IMR-90 (cell line): ENCODE data around the gene ERMAP. TPM values are rescaled to one million over a fixed set of nuclear protein-coding genes. Genes with fewer than 3 reads are reported as not detected.

Experiments used
- ATAC-seq: fragments of 200-7000 bp; cut with Tn5 transposase; 2 replicates; pipeline ENCODE4 v1.9.1; 2020; ENCODE audit warnings: low read depth, mild to moderate bottlenecking, moderate library complexity
- BruUV-seq: library from RNA; stranded (reverse); fragments of 400-500 nt; replicated peaks from 2 replicates; lab custom pipeline; 2021; lab: Mats Ljungman, UMichigan
- CTCF ChIA-PET: fragments of 300-600 bp; formaldehyde crosslinking; extraction: SDS; loops from one replicate; lab custom pipeline; 2021; ENCODE audit warnings: antibody characterized with exemption; lab: Yijun Ruan, JAX
- POLR2A ChIA-PET: fragments of 300-600 bp; sonication (Branson Sonifier 250); formaldehyde crosslinking; loops from one replicate; lab custom pipeline; 2022; ENCODE audit warnings: antibody characterized with exemption; ENCODE audit not compliant: unreplicated experiment; lab: Charles Lee
- DNase-seq: peaks from one replicate; pipeline ENCODE4 v3.0.0; 2013
- H2AFZ ChIP-seq: replicated peaks from 2 replicates; pipeline ENCODE3; 2013; ENCODE audit warnings: low read length, mild to moderate bottlenecking; ENCODE audit not compliant: poor library complexity
- H2AK5ac ChIP-seq: 2 replicates; pipeline ENCODE4 v1.6.1; 2013; ENCODE audit warnings: low read depth, low read length, inconsistent platforms
- H2AK9ac ChIP-seq: replicated peaks from 2 replicates; pipeline ENCODE3; 2013; ENCODE audit warnings: mild to moderate bottlenecking, low read depth, low read length, moderate library complexity; ENCODE audit not compliant: poor library complexity
- H2BK120ac ChIP-seq: 2 replicates; pipeline ENCODE4 v1.6.1; 2013; ENCODE audit warnings: low read depth, low read length, inconsistent platforms
- H2BK15ac ChIP-seq: 3 replicates; pipeline ENCODE4 v1.6.1; 2013; ENCODE audit warnings: low read depth, low read length, inconsistent platforms
- H2BK20ac ChIP-seq: 2 replicates; pipeline ENCODE4 v1.6.1; 2013; ENCODE audit warnings: low read depth, mild to moderate bottlenecking, inconsistent platforms, low read length, moderate library complexity
- H2BK5ac ChIP-seq: 2 replicates; pipeline ENCODE4 v1.6.1; 2013; ENCODE audit warnings: mild to moderate bottlenecking, low read depth, low read length, inconsistent platforms; ENCODE audit not compliant: poor library complexity, severe bottlenecking
- H3K14ac ChIP-seq: replicated peaks from 2 replicates; pipeline ENCODE4 v1.6.1; 2013; ENCODE audit warnings: low read depth, low read length, inconsistent platforms
- H3K18ac ChIP-seq: 2 replicates; pipeline ENCODE4 v1.6.1; 2013; ENCODE audit warnings: low read depth, low read length, control low read depth
- H3K23ac ChIP-seq: 2 replicates; pipeline ENCODE4 v1.6.1; 2013; ENCODE audit warnings: low read depth, low read length, inconsistent platforms
- H3K27ac ChIP-seq: 2 replicates; pipeline ENCODE4 v1.5.1; 2013; ENCODE audit warnings: mild to moderate bottlenecking, control low read depth, low read length; ENCODE audit not compliant: insufficient read depth
- H3K27me3 ChIP-seq: 2 replicates; pipeline ENCODE4 v1.6.1; 2013; ENCODE audit warnings: low read length; ENCODE audit not compliant: control insufficient read depth, insufficient read depth
- H3K36me3 ChIP-seq: 2 replicates; pipeline ENCODE4 v1.6.1; 2013; ENCODE audit warnings: low read length, mixed read lengths; ENCODE audit not compliant: control insufficient read depth, insufficient read depth
- H3K4ac ChIP-seq: 2 replicates; pipeline ENCODE4 v1.6.1; 2013; ENCODE audit warnings: low read depth, low read length, inconsistent platforms
- H3K4me1 ChIP-seq: 2 replicates; pipeline ENCODE4 v1.6.1; 2013; ENCODE audit warnings: low read length, mixed read lengths; ENCODE audit not compliant: control insufficient read depth, insufficient read depth
- H3K4me2 ChIP-seq: 2 replicates; pipeline ENCODE4 v1.6.1; 2013; ENCODE audit warnings: low read depth, mild to moderate bottlenecking, control low read depth, low read length, moderate library complexity
- H3K4me3 ChIP-seq: 2 replicates; pipeline ENCODE4 v1.5.1; 2013; ENCODE audit warnings: low read depth, mild to moderate bottlenecking, control low read depth, low read length, moderate library complexity; ENCODE audit not compliant: insufficient read depth
- H3K56ac ChIP-seq: 2 replicates; pipeline ENCODE4 v1.6.1; 2013; ENCODE audit warnings: low read length, inconsistent platforms; ENCODE audit not compliant: insufficient read depth; ENCODE audit errors: extremely low read depth
- H3K79me1 ChIP-seq, 2 experiments: 2 replicates each; pipeline ENCODE4 v1.6.1; 2013; ENCODE audit warnings: low read length in 2 of 2, inconsistent platforms in 1 of 2, low read depth in 1 of 2
- H3K9ac ChIP-seq: 2 replicates; pipeline ENCODE4 v1.6.1; 2013; ENCODE audit warnings: low read depth, low read length, control low read depth
- H3K9me1 ChIP-seq: 2 replicates; pipeline ENCODE4 v1.6.1; 2013; ENCODE audit warnings: low read length, inconsistent platforms; ENCODE audit not compliant: insufficient read depth
- H3K9me3 ChIP-seq: 2 replicates; pipeline ENCODE4 v1.6.1; 2013; ENCODE audit warnings: low read length; ENCODE audit not compliant: control insufficient read depth, insufficient read depth
- H4K20me1 ChIP-seq: 2 replicates; pipeline ENCODE4 v1.6.1; 2013; ENCODE audit warnings: low read length, inconsistent platforms; ENCODE audit not compliant: insufficient read depth
- H4K5ac ChIP-seq: 2 replicates; pipeline ENCODE4 v1.6.1; 2013; ENCODE audit warnings: mild to moderate bottlenecking, low read depth, low read length, control low read depth
- H4K8ac ChIP-seq, 2 experiments: 2 replicates each; pipeline ENCODE4 v1.6.1; 2013; ENCODE audit warnings: low read depth in 2 of 2, low read length in 2 of 2, control low read depth in 1 of 2, inconsistent platforms in 1 of 2
- H4K91ac ChIP-seq: 2 replicates; pipeline ENCODE4 v1.6.1; 2013; ENCODE audit warnings: low read depth, low read length, inconsistent platforms; ENCODE audit not compliant: insufficient read depth
- BHLHE40 ChIP-seq: fragments of 150-350 bp; IDR thresholded peaks from 2 replicates; pipeline ENCODE4 v1.6.1; 2016; ENCODE audit warnings: mild to moderate bottlenecking, low read depth, low read length
- CEBPB ChIP-seq: IDR thresholded peaks from 2 replicates; pipeline ENCODE4 v1.6.1; 2012; ENCODE audit warnings: low read depth, low read length, improper control_type of control experiment
- CHD1 ChIP-seq: IDR thresholded peaks from 2 replicates; pipeline ENCODE4 v1.6.1; 2012; ENCODE audit warnings: low read depth, low read length, improper control_type of control experiment
- CTCF ChIP-seq: conservative IDR thresholded peaks from 2 replicates; pipeline ENCODE4 v1.5.1; 2012; ENCODE audit warnings: mild to moderate bottlenecking, low read depth, low read length, improper control_type of control experiment
- FOS ChIP-seq: fragments of 150-350 bp; IDR thresholded peaks from 2 replicates; pipeline ENCODE4 v1.6.1; 2016; ENCODE audit warnings: low read depth, low read length
- MAFK ChIP-seq: IDR thresholded peaks from 2 replicates; pipeline ENCODE4 v1.6.1; 2012; ENCODE audit warnings: low read depth, low read length, improper control_type of control experiment
- MAZ ChIP-seq: IDR thresholded peaks from 2 replicates; pipeline ENCODE4 v1.6.1; 2012; ENCODE audit warnings: low read depth, mild to moderate bottlenecking, low read length, improper control_type of control experiment, moderate library complexity, borderline replicate concordance
- MXI1 ChIP-seq: IDR thresholded peaks from 2 replicates; pipeline ENCODE4 v1.6.1; 2012; ENCODE audit warnings: low read depth, mild to moderate bottlenecking, low read length, moderate library complexity, borderline replicate concordance
- NFE2L2 ChIP-seq: fragments of 150-350 bp; IDR thresholded peaks from 2 replicates; pipeline ENCODE4 v1.6.1; 2016; ENCODE audit warnings: low read depth, mild to moderate bottlenecking, low read length
- POLR2A ChIP-seq: IDR thresholded peaks from 2 replicates; pipeline ENCODE4 v1.6.1; 2012; ENCODE audit warnings: mild to moderate bottlenecking, low read depth, low read length
- RAD21 ChIP-seq: IDR thresholded peaks from 2 replicates; pipeline ENCODE4 v1.6.1; 2012; ENCODE audit warnings: low read length, improper control_type of control experiment
- RCOR1 ChIP-seq: IDR thresholded peaks from 2 replicates; pipeline ENCODE4 v1.6.1; 2012; ENCODE audit warnings: mild to moderate bottlenecking, low read length, improper control_type of control experiment; ENCODE audit not compliant: insufficient replicate concordance
- RFX5 ChIP-seq: IDR thresholded peaks from 2 replicates; pipeline ENCODE4 v1.8.0; 2012; ENCODE audit warnings: low read depth, mild to moderate bottlenecking, low read length, moderate library complexity
- SMC3 ChIP-seq: fragments of 150-350 bp; IDR thresholded peaks from 2 replicates; pipeline ENCODE4 v1.6.1; 2016; ENCODE audit warnings: low read depth, mild to moderate bottlenecking, antibody characterized with exemption, low read length, moderate library complexity
- WGBS, 2 experiments: methylation state at CpG; one replicate each; pipeline versions ENCODE4 v1.1.5 to v1.1.7; 2013; ENCODE audit warnings: missing lambda C conversion rate in 2 of 2; ENCODE audit not compliant: insufficient read length in 1 of 2; ENCODE audit errors: extremely low coverage in 2 of 2; 5-methylcytosine and 5-hydroxymethylcytosine counted together
- dilution Hi-C: fragments of 300-500 bp; cut with HindIII; formaldehyde crosslinking; loops from one replicate; pipeline ENCODE4 v1.14.3; 2018; ENCODE audit warnings: low sequenced_read_pairs; ENCODE audit not compliant: unreplicated experiment
- in situ Hi-C: fragments of 300-500 bp; cut with MboI; formaldehyde crosslinking; loops from 3 replicates; pipeline ENCODE4 v1.14.3; 2019; ENCODE audit warnings: low sequenced_read_pairs, inconsistent platforms, mixed read lengths
- intact Hi-C: fragments of 100-400 bp; cut with micrococcal nuclease; formaldehyde crosslinking; loops from 2 replicates; pipeline ENCODE4 v1.10.0; 2022
- polyA plus RNA-seq, 3 experiments: library from polyadenylated mRNA; depleted of rRNA; stranded (reverse); fragments of >200 nt; gene quantifications; 2 replicates each; pipeline ENCODE4 v1.2.3, GENCODE V29; 2012; ENCODE audit warnings: low replicate concordance in 1 of 3
- total RNA-seq: library from RNA; depleted of rRNA; stranded (reverse); fragments of >200 nt; gene quantifications from 2 replicates; pipeline ENCODE4 v1.2.3, GENCODE V29; 2012
- TF ChIP-seq, protein P1 (sequence below): fragments of 150-350 bp; IDR thresholded peaks from 2 replicates; pipeline ENCODE4 v1.6.1; 2016; ENCODE audit warnings: low read depth, mild to moderate bottlenecking, low read length, moderate library complexity, borderline replicate concordance
- TF ChIP-seq, protein P2 (sequence below): fragments of 150-350 bp; IDR thresholded peaks from 2 replicates; pipeline ENCODE4 v1.6.1; 2017; ENCODE audit warnings: mild to moderate bottlenecking, antibody characterized with exemption, low read length, low read depth

ERMAP gene
- total and polyA plus RNA-seq, 2 of the 4 experiments (the other 2 are of a cell fraction) = 5.0 to 7.2 TPM

DNA sequence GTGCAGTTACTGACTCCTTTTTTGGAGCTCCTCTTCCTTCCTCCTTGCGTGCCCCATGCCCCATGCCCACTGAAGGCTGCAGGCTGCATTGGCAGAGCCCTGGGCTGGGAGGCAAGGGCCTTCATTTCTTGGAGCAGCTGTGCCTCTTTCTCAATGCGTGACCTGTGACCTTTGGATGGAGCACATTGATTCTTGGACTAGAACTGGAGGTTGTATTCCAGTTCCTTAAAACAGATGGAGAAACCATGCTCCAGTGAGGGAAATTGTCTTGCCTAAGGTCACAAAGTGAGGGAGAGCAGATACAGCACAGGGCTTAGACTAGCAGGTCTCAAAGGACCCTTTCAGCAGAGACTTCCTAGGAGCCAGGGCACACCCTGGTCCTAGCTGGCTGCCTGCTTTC is 23.1 kb upstream of the ERMAP start:
- H3K23ac ChIP-seq = no peak overlapping the region
- no peaks in the 10 kb centered on the region for H3K9me3 ChIP-seq
- no peaks in the 10 kb centered on the region for H3K79me1 ChIP-seq
- dilution Hi-C loops (no loop called here), in situ Hi-C loops (no loop called here), intact Hi-C loops (no loop called here)
- no peak overlapping the region for H3K4me3 ChIP-seq
- no peak overlapping the region for H4K91ac ChIP-seq
- H3K4me2 ChIP-seq = no peak overlapping the region
- H3K9ac ChIP-seq = no peak overlapping the region
- POLR2A ChIA-PET = no interaction called here
- ATAC-seq = no peak
- H2AK9ac ChIP-seq = no peak overlapping the region
- TF ChIP-seq CTCF = no peak
- TF ChIP-seq RFX5 = no peak
- no peak for TF ChIP-seq RCOR1
- no peak for TF ChIP-seq NFE2L2
- no peak for TF ChIP-seq FOS
- no peak for TF ChIP-seq MXI1
- TF ChIP-seq BHLHE40 = no peak
- no peak for TF ChIP-seq RAD21
- TF ChIP-seq CEBPB = no peak
- no peak for TF ChIP-seq SMC3
- TF ChIP-seq, protein P1, sequence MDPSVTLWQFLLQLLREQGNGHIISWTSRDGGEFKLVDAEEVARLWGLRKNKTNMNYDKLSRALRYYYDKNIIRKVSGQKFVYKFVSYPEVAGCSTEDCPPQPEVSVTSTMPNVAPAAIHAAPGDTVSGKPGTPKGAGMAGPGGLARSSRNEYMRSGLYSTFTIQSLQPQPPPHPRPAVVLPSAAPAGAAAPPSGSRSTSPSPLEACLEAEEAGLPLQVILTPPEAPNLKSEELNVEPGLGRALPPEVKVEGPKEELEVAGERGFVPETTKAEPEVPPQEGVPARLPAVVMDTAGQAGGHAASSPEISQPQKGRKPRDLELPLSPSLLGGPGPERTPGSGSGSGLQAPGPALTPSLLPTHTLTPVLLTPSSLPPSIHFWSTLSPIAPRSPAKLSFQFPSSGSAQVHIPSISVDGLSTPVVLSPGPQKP = no peak
- no peak for TF ChIP-seq CHD1
- TF ChIP-seq MAZ = no peak
- TF ChIP-seq MAFK = no peak
- TF ChIP-seq POLR2A = no peak
- TF ChIP-seq, protein P2, sequence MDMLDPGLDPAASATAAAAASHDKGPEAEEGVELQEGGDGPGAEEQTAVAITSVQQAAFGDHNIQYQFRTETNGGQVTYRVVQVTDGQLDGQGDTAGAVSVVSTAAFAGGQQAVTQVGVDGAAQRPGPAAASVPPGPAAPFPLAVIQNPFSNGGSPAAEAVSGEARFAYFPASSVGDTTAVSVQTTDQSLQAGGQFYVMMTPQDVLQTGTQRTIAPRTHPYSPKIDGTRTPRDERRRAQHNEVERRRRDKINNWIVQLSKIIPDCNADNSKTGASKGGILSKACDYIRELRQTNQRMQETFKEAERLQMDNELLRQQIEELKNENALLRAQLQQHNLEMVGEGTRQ = no peak
- H2AK5ac ChIP-seq = no peak overlapping the region
- no peak overlapping the region for H2BK5ac ChIP-seq
- no peak for DNase-seq
- H2AFZ ChIP-seq = no peak overlapping the region
- no peak overlapping the region for H2BK15ac ChIP-seq
- no peaks in the 10 kb centered on the region for H3K9me1 ChIP-seq
- no peak overlapping the region for H2BK120ac ChIP-seq
- H3K4me1 ChIP-seq = no peaks in the 10 kb centered on the region
- H3K14ac ChIP-seq = no peak overlapping the region
- H3K4ac ChIP-seq = no peak overlapping the region
- H4K20me1 ChIP-seq = no peaks in the 10 kb centered on the region
- H4K5ac ChIP-seq = no peak overlapping the region
- H3K27ac ChIP-seq = no peak overlapping the region
- WGBS, 2 experiments = no CpG with 5 or more reads among the region's 2 CpGs
- no peaks in the 10 kb centered on the region for H3K36me3 ChIP-seq
- no peak overlapping the region for H4K8ac ChIP-seq
- CTCF ChIA-PET = no interaction called here
- H3K18ac ChIP-seq = no peak overlapping the region
- no peak overlapping the region for H3K56ac ChIP-seq
- H2BK20ac ChIP-seq = no peak overlapping the region
- no TSS peak for BruUV-seq
- H3K27me3 ChIP-seq = peaks cover 7% of the 10 kb centered on the region
